CD4-positive, alpha-beta T cell treated with Interleukin-4 for 4 hours (primary cell): Measurements from ENCODE around the gene CACNA1C.

Experiments used
- DNase-seq: peaks from one replicate; pipeline ENCODE4 v3.0.0-alpha.2; 2020

Gene CACNA1C

DNA sequence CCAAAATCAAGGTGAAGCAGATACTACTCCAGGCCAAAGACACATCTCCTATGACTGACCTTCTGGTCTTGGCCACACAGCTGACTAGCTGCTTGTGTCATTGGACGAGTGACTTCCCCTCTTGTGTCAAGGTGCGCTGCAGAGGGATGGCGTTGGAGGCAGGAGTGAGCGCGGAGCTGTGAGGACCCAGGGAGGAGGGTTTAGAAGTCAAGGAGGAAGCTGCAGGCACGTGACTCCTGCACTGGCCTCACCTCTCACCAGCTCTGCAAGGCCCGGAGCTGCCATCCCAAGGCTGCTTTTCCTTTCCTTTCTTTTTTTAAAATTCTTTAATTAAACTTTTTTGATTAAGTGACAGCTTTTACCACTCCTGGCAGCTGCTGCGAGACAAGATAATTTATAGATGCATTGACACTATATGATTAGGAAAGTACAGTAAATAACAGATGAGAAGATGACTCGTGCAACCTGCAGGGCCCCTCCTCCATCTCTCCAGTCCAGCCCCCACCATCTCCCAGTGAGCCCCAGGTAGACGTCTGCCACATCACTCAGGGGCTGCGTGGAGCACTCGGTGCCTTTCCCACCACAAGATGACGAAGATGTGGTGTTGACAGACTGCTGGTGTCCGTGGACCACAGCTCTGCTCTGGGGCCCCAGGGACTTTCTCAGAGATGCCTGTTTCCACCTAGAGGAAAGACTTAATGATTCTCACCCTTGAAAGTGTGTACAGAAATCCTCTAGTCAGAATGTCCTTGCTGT is 350.6 kb downstream of the CACNA1C start:
- DNase-seq = no peak

DNA sequence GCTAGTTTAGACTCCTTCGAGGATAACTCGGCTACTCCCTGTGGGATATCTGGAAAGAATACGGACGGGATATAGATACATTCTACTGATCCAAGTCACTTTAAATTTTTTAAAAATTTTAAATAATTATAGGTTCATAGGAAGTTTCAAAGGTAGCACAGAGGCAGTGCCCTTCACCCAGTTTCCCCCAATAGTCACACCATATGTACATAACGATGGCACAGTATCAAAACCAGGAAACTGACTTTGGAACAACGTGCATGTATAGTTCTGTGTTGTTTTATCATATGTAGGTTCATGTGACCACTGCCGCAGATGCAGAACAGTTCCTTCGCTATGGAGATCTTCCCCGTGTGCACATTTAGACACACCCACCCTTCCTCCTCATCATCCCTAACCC is 352.3 kb downstream of the CACNA1C start:
- no peak for DNase-seq

DNA sequence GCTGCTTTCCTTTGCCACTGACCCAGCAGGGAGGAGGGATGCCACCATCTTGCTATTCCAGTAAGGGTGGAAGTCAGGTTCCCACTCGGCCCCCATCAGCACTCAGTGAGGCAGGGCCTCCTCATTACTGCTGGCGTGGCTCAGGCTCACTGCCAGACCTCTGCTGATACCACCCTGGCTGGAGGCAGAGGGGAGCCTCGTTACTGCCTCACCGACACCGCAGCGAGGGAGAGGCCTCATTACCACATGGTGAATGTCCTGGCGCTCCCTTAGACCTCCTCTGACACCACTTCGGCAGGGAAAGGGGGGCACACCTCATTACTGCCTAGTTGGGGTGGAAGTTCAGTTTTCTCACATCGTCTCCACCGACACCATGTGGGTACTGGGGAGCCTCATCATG is 354.1 kb downstream of the CACNA1C start:
- DNase-seq = no peak

DNA sequence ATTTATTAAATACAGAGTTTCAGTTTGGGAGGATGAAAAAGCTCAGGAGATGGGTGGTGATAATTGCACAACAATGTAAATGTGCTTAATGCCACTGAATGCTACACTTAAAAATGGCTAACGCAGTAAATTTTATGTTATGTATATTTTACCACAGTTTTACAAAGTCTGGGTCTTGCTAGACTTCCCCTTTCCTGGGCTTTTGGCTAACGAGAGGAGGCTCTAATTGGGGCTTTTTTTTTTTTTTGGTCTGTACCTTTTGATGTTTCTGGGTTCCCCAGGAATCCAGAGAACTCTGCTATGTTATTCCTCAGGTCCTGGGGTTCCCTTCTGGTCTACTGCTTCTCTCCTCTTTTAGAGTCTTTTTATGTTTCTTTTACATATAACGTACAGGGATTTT is 355.5 kb downstream of the CACNA1C start:
- no peak for DNase-seq

DNA sequence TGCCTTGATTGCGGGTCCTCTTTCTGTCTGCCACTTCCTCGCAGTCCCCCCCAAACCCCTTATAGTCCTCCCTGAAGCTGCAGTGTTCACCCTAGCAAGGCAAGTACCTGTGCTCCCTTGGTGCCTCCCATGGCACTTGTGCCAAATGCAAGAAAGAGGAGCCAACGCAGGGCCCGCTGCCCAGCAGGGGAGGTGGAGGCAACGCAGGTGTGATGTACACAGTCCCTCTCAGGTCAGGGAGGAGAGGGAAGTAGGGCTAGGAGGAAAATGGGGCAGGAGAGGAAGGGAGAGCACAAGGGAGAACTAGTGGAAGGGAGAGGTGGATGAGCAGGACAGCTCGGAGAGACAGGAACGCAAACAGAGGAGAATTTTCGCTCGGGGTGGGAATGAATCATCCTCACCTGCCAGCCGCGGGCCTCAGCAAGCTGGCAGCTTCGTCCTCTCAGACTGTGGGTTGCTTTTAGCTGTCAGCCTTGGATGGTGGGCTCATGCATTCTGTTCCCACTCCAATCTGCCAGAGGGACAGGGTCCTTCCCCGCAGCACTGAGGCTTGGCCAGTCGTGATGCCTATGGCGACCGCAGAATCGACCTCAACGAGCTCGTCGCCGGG is 357.0 kb downstream of the CACNA1C start:
- DNase-seq = no peak

DNA sequence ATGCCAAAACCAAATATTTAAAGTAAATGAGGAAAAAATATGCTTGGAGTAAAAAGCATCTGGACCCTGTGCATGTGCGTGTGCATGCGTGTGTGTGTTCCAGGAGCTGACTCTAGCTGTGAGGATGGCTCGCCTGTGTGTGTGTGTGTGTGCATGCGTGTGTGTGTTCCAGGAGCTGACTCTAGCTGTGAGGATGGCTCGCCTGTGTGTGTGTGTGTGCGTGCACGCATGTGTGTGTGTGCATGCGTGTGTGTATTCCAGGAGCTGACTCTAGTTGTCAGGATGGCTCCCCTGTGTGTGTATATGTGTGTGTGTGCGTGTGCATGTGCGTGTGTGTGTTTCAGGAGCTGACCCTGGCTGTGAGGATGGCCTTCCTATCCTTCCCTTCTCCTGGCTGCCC is 357.7 kb downstream of the CACNA1C start:
- no peak for DNase-seq

DNA sequence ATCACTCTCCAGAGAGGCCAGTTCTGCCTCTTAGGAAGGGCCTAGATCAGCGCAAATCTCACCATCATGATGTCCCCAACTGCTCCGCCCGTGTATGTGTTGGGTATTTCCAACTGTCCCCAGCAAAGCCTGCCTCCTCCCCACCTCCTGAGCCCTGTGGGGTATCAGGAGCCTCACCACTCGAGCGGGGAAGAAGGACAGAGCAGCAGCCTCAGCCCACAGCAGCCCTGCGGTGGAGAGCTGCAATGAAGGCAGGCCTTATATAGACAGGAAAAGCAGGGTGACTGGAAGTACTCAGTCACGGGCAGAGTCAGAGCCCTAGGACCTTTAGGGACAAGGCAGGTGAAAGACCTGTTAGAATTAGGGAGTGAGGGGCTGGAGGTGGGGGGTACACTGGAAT is 358.2 kb downstream of the CACNA1C start:
- no peak for DNase-seq

DNA sequence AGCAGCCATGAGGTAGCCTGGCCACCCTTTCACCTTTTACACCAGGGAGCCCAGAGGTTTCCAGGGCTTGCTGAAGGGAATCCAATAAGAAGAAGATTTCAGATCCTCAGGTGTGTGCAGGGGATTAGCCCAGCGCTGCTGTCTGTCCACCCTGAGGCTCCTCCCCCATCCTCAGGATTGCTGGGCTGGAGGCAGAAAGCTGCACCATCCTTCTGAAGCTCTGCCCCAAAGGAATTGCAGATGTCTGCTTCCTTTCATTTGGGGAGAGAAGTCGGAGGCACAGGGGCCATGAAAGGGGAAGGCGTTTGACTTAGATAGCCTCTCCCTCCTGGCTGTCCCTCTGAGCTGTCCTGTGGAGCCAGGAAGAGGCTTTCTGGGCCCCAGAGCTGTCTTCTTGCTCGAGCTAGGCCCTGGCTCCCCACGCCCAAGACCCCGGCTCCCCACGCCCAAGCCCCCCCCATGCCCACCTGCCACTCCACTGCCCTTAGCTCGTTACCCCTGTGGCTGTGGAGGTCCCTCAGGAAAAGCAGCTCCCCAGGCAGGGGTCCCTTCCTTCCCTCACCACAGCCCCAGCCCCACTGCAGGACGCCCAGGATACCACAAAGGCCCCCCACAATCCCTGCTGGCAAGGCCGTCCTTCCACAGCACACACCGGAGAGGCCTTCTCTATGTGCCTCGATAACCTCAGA is 359.0 kb downstream of the CACNA1C start:
- DNase-seq = no peak

DNA sequence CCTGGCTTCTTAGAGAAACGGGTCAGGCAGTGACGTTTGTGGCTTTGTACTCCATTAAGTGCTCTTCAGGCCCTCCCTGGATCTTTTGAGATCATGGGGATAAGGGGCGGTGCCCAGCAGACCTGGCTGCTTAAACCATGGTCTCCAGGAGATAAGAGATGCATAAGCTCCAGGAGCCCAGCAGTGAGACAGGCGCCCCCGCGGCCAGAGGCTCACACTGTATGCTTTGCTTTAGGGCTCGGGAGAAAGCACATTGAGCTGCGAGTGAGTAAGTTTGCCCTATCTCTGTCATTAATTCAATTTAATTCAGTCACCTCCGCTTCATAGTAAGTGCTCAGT is 359.5 kb downstream of the CACNA1C start:
- no peak for DNase-seq

DNA sequence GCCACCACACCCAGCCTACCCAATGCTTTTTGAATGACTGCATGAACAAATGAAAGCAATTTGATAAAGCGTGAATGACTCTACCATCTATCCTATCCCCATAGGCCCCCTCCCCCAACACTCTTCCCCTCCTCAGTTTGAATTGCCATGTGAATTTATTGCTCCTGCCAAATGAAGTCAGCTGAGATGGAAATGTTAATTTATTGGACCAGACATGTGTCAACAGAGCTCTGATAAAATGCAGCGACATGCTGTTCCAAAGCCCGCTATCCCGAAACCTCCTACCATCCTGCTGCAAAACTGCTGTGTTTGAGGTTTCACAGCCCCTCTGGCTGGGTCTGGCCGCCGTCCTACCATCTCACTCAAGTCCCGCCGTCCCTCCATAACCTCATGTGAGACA is 360.5 kb downstream of the CACNA1C start:
- DNase-seq = no peak

DNA sequence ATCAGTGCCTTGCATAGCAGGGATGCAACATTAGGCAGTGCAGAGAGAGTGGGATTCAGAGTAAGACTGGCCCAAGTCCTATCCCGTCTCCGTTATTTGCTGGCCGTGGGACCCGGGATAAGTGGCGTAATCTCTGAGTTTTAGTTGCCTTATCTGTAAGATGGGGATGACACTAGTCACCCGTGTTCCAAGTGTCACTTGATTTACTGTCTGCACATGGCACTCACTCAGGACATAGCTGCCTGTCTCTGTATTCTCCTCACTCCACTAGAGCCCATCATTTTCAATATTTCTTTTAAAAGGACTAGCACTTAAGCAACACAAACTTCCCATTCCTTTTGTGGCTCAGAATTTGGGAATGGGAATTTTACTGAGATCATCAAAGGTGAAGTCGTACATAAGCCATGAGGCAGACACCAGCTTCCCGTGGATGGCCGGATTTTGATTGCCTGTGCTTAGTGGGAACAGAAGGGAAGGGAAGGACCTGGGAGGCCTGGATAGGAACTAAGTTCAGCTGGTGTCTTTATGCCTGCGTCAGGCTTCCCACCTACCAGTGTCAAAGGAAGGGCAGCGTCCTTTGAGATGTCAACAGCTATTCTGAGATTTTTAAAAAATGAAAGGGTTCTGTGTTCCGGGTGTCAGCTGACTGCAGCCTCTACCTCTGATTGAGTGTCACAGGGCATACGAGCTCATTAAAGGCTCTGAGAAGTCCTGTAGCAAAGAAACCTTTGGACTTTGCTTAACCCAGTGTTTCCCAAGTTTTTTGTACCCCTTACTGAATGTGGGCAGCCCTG is 361.4 kb downstream of the CACNA1C start:
- DNase-seq = no peak

DNA sequence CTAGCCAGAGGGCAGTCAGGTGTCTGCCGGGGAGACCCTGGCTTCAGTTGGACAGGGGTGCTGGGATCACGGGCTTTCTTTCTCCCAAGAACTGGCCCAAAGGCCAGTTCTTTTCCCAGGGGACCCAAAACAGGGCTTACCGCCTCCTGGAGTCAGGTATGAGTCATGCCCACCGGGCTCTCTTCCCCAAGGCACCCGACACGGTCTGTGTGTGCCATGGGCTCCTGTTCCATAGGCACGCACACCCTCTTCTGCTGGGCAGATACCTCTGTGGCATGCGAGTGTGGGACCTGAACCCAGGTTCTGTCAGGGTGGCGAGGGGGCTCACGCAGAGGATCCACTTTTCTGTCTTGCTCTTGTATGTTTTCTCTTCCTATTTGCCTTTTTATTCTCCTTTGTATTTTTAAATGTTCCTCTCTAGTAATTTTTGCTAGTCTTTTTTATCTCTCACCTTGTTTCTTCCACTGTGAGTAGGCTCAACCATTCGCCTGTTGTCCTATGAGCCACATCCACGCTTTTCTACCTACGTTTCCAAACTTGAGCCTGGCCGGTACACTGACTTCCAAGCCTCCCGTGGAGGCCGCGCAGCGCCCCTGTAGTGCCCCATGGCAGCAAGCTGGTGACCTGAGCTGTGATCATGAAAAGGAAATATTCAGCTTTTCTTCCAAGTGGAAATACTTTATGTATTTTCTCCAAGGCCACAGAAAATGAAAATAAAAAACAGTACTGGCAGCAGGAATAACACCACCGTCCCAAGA is 362.2 kb downstream of the CACNA1C start:
- DNase-seq = no peak

DNA sequence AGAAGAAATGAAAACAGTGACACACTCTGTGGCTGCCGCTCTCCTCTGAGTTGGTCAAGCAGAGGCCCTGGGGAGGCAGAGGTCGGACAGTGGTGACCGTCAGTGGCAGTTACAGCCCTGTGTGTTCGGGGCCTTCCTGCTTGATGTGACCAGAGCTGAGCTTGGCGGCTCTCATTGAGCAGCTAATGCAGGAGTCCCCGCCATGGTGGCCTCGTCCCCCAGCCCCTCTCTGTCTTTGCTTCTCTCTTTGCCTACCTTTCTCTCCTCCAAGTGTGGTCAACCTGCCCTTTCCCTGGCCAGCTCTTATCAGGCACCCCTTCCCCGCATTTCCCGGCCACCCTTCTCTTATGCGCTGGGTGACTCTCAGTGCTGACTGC is 362.8 kb downstream of the CACNA1C start:
- no peak for DNase-seq

DNA sequence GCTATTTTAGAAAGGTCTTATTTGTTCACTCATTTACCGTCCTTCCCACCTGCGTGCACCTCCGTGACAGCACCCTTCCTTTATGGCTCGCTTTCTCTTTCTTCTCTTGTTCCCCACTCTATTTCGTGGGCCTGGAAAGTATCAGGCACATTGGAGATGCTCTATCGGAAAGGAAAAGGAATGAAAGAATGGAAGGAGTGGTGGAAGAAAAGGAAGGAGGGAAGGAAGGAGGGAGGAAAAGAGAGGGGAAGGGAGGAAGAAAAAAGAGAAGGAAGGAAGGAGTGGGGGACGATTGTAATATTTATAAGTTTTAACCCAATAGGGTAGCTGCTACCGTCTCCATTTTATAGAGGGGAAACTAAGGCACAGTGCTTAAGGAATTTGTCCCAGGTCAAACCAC is 363.4 kb downstream of the CACNA1C start:
- DNase-seq = no peak

DNA sequence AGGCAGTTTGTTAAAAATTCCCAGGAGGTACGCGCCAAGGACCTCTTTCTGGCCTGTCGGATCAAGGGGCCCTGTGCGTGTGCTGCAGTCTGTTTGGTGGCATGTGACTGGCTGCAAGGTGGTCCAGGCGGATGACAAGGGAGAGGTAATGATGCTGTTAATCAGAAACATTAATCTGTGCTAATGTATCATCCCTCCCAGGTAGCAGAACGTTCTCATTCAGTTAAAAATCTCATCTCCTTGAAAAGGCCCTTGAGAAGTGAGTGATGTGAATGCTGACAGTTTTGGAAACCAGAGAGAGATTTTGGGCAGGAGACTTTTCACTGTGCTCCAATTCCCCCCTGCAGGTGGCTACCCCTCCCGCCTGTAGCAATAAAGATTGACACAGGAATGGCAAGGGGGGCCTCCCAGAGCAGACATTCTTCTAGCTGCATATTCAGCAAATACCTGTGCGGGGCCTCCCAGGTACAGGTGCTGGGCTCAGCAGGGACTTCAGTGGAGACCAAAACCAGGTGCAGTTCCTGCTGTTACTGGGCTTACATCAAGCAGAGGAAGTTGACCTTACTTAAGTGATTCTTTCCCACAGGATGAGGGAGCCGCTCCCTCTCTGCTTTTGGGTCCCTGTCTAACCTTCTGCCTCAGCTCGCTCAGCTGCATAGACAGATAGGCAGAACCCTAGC is 364.8 kb downstream of the CACNA1C start:
- no peak for DNase-seq

DNA sequence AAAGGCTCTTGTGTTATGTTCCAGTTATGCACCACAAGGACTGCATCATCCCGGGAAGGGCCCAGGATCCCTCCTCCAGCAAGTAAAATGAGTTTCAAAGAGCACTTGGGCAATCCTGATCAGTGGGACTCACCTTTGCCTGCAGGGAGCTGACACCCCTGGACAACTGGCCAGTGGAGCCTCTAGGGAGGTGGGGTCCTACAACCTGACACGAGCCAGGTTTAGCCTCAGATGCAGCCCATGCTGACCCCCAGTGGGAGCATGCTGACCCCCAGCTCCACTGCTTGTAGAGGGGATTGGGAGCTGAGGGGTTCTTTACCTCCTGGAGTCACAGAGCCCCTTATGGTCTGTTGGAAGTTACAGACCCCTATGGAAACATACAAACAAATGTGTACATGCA is 365.8 kb downstream of the CACNA1C start:
- DNase-seq = no peak

DNA sequence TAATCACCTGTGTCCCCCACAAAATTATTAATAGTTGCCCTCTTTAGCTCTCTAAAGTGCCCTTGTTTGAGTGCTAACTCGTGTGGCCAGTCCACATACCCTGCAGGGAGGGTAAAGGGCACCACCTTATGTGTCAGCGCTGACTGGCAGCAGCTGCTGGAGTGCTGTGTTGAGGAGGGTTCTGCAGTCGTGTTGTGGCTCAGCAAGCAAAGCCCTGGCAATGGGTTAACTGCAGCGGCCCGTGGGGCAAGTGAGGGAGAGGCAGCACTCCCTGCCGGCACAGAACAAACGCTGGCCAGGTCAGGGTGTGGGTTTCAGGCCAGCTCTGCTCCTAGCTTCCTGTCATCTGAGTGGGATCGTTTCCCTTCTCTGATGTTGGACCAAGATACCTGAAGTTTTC is 369.8 kb downstream of the CACNA1C start:
- DNase-seq = no peak

DNA sequence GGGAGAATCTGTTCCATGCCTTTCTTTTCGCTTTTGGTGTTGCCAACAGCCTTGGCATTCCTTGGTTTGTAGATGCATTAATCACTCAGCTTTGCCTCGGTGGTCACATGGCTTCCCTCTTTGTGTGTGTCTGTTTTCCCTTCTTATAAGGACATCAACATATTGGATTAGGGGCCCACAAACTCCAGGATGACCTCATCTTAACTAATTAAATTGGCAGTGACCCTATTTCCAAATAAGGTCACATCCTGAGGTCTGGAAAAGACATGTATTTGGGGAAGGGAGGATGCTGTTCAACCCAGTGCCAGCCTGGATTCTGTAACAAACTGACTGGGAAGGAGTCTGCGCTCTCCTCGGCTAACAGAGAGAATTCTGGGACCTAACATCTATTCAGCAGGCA is 376.2 kb downstream of the CACNA1C start:
- no peak for DNase-seq

DNA sequence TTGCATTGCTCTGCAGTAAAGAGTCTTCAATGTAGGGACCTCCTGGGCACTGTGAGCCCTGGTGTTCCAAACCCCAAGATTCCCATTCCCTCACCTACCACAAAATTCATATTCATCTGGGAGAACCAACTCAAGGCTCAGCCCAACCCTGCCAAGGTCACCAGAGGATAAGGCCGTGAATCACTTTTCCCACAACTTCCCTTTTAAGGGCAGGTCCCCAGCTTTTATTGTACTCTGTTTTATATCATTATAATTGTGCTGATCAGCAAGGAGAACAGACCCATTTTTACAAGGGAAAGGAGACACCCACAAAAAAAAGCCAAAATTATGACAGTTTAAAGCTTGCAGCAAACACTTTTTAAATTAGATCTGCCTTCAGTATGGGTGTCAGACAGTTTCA is 379.0 kb downstream of the CACNA1C start:
- no peak for DNase-seq

DNA sequence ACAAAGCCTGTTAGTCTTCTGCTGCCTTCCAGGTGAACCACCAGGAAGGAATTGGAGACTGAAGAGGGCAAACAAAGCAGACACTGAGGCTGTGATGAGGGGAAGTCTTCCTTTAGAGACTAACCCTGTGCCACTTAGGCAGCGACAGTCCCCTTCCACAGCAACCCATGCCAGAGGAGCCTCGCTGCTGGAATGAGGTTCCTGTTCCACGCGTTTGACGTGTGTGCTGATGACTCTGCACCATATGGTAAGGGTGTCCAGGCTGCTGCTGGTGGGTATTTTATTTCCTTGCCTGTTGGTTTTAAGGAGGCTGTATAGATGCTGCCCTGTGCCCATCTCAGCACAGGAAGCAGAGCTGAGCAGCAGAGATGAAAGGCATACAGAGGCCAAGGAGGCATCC is 380.1 kb downstream of the CACNA1C start:
- no peak for DNase-seq

DNA sequence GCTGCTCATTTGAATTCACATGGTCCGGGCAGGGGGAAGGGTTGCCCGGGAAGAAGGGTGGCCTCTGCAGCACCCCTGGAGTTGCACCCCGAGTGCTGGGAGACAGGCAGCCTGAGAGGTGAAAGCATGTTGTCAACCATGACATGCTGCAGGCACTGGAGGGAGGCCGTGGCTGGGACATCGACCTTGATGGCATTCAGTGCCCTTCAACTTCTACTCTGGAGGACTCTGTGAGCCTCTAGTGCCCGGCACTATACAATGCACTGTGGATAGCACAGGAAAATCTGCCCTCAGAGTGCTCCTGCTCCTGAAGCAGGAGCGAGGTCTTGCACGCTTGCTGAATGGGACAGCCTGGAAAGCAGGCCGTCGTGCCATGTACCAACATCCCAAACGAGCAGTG is 382.7 kb downstream of the CACNA1C start:
- no peak for DNase-seq

DNA sequence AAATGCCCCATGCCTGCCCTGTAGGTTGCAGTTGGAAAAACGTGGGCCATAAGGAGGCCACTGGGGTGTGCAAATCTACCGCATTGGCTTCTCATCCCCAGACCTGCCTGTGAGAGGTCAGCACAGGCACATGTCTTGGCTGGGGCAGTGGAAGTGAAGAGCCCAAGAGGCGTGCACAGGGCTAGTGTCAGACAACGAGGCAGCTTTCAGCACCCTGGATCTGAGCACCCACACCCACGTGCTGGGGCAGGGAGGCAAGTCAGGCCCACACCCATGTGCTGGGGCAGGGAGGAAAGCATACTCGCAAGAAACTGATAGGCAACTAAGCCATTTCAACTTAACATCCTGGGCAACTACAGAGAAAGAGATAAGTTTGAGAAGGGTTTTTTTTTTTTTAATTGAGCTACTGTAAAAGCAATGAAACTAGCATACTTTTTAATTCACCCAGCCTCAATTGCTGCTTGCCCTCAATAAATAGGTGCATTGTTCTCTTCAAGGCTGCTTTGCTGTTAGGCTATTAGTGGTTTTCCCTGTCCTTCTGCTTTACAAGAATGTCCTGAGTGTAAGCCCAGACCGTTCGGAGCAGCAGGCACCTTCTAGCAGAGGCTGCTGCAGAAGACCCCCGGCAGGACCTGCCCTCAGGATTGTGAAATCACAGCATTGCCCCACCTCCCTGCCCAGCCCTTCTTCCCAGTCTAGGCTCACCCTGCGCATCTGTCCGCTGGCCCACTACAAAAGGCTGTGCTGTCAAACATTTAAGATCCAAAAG is 386.7 kb downstream of the CACNA1C start:
- no peak for DNase-seq
